Gastroesophageal sphincter (tissue), 4 donors: ENCODE results near the gene ZSCAN31. TPM values are rescaled to one million over a fixed set of nuclear protein-coding genes. Genes with fewer than 3 reads are reported as not detected.

Experiments used
- ATAC-seq: fragments of 150-250 bp; one replicate; pipeline ENCODE4 v1.9.1; 2016; ENCODE audit warnings: mild to moderate bottlenecking, moderate library complexity
- H3K27ac ChIP-seq, 4 donors: fragments of 200-600 bp; sonication (generic) in 3 of 4; 1 replicate in 3 of 4; 2 replicates in 1 of 4; pipeline ENCODE4 v1.5.1; 2016 to 2019
- H3K27me3 ChIP-seq: fragments of 200-600 bp; sonication (generic); one replicate; pipeline ENCODE4 v1.5.1; 2019
- H3K36me3 ChIP-seq, 2 donors: fragments of 200-600 bp; sonication (generic); one replicate each; pipeline ENCODE4 v1.5.1; 2019; ENCODE audit warnings: control low read depth in 1 of 2
- H3K4me1 ChIP-seq, 3 donors: fragments of 200-600 bp; sonication (generic); 1 replicate in 2 of 3; 2 replicates in 1 of 3; pipeline ENCODE4 v1.5.1; 2016 to 2019; ENCODE audit warnings: control low read depth in 2 of 3
- H3K4me3 ChIP-seq, 2 donors: fragments of 200-600 bp; sonication (generic); one replicate each; pipeline ENCODE4 v1.5.1; 2019; ENCODE audit warnings: mild to moderate bottlenecking in 1 of 2, moderate library complexity in 1 of 2
- H3K9me3 ChIP-seq, 3 donors: fragments of 200-600 bp; sonication (generic); one replicate each; pipeline ENCODE4 v1.5.1; 2017 to 2019; ENCODE audit warnings: control low read depth in 2 of 3
- CTCF ChIP-seq, 4 experiments: fragments of 200-600 bp in 2 of 4; fragments of 450-650 bp in 2 of 4; sonication (generic) in 1 of 4; IDR thresholded peaks; one replicate each; pipeline ENCODE4 v1.5.1; 2017 to 2019; ENCODE audit warnings: antibody characterized with exemption in 4 of 4, mild to moderate bottlenecking in 2 of 4, moderate library complexity in 2 of 4
- EP300 ChIP-seq: sonication (generic); formaldehyde crosslinking; IDR thresholded peaks from one replicate; pipeline ENCODE4 v1.6.1; 2017; ENCODE audit warnings: antibody characterized with exemption, mild to moderate bottlenecking
- POLR2A ChIP-seq, 2 donors: fragments of 450-650 bp; IDR thresholded peaks; one replicate each; pipeline ENCODE4 v1.6.1; 2017; ENCODE audit warnings: antibody characterized with exemption in 2 of 2, mild to moderate bottlenecking in 2 of 2, moderate library complexity in 1 of 2
- POLR2AphosphoS5 ChIP-seq: sonication (generic); formaldehyde crosslinking; IDR thresholded peaks from one replicate; pipeline ENCODE4 v1.6.1; 2017; ENCODE audit warnings: antibody characterized with exemption
- WGBS, 2 donors: methylation state at CpG; one replicate each; pipeline ENCODE4 v1.1.5; 2018; ENCODE audit warnings: low coverage in 1 of 2; 5-methylcytosine and 5-hydroxymethylcytosine counted together
- small RNA-seq, 4 donors: library from RNA; depleted of rRNA; stranded (forward); fragments of <200 nt; gene quantifications; one replicate each; pipeline ENCODE3, GENCODE V24; 2016
- total RNA-seq, 4 donors: library from RNA; depleted of rRNA; stranded (reverse); fragments of >200 nt; gene quantifications; one replicate each; pipeline ENCODE4 v1.1.0, GENCODE V29; 2016

The ZSCAN31 gene
- total RNA-seq, 4 donors from 2014 or later: 14.9 to 32.0 (median 24.8) TPM

DNA sequence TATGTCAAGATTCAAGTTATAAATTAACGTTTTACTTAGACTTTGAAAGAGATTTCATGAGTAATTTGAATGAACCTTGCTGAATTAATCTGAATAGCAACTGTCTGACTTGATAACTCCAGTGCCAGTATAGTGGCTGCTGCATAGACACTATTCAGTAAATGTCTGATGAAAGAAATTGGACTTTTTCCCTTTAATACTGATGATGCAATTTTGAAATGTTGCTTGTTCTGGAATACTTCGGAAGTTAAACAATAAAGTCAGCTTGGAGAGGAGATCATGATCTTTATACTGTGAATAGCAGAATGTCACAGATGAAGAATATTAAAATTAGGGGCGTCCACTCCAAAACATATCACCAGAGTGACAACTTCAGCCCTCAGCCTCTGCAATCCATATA lies 58.2 kb downstream of the ZSCAN31 start:
- Histone ChIP-seq H3K27ac (no peak overlapping the region), H3K4me1 (peaks cover 0 to 19% (median 2%) of the 10 kb centered on the region in 3 donors), H3K9me3 (no peaks in the 10 kb centered on the region), H3K4me3 (no peak overlapping the region), H3K36me3 (peaks cover 4 to 49% of the 10 kb centered on the region in 2 donors), H3K27me3 (no peaks in the 10 kb centered on the region)
- WGBS, 2 donors: 51 to 78% methylated on average over 3 of the region's 3 CpGs
- no peak for ATAC-seq
- TF ChIP-seq EP300 (no peak), POLR2A (IDR thresholded peaks at IDR 0.05) (no peak), POLR2AphosphoS5 (no peak), CTCF (IDR thresholded peaks at IDR 0.05) (no peak)

- no peak for ATAC-seq
- Histone ChIP-seq H3K4me1 (no peaks in the 10 kb centered on the region), H3K27ac (no peak overlapping the region), H3K27me3 (no peaks in the 10 kb centered on the region), H3K36me3 (peaks cover 4 to 61% of the 10 kb centered on the region in 2 donors), H3K4me3 (no peak overlapping the region), H3K9me3 (no peaks in the 10 kb centered on the region)
- TF ChIP-seq POLR2AphosphoS5 (no peak), CTCF (IDR thresholded peaks at IDR 0.05) (no peak), EP300 (no peak), POLR2A (IDR thresholded peaks at IDR 0.05) (no peak)
Observed at GRCh38 chr6:28274888-28275287, 61.1 kb downstream of the ZSCAN31 start.

Small RNA genes lying within 50 kb of the gene (small RNA-seq; reads per million reads assigned to genes)
- gene AL021997.1 (0 reads per million in 4 donors), gene AL021997.2 (0 reads per million in 4 donors)

Other genes with a start within 250 kb of the ZSCAN31 start
- gene ZSCAN16, start 211.5 kb downstream of the ZSCAN31 start, total RNA-seq: 1 to 10 TPM; 4.4 to 7.1 (median 5.0) TPM
- gene ZKSCAN8, start 194.3 kb downstream of the ZSCAN31 start, total RNA-seq: 10 to 100 TPM; 22.0 to 32.7 (median 29.6) TPM
- gene ZSCAN9, start 110.9 kb downstream of the ZSCAN31 start, total RNA-seq: 10 to 100 TPM; 11.4 to 17.1 (median 12.9) TPM
- 1 to 10 TPM; 3.2 to 6.4 (median 5.0) TPM for gene ZKSCAN4, start 83.9 kb downstream of the ZSCAN31 start, total RNA-seq
- 1 to 10 TPM; 3.1 to 6.6 (median 4.4) TPM for gene NKAPL, start 76.9 kb downstream of the ZSCAN31 start, total RNA-seq
- gene ZSCAN26, start 69.0 kb downstream of the ZSCAN31 start, total RNA-seq: 10 to 100 TPM; 17.9 to 27.1 (median 24.5) TPM
- gene PGBD1, start 54.6 kb downstream of the ZSCAN31 start, total RNA-seq: 1 to 10 TPM; 6.5 to 7.7 (median 7.2) TPM
- 1 to 10 TPM; 4.4 to 9.8 (median 6.9) TPM for gene ZKSCAN3, start 13.8 kb upstream of the ZSCAN31 start, total RNA-seq
- gene ZSCAN12, start 63.6 kb upstream of the ZSCAN31 start, total RNA-seq: 1 to 10 TPM; 5.6 to 8.6 (median 6.0) TPM
- 1 to 10 TPM; 2.6 to 8.1 (median 2.8) TPM for gene ZSCAN23, start 107.3 kb upstream of the ZSCAN31 start, total RNA-seq
- gene GPX6, start 179.6 kb upstream of the ZSCAN31 start, total RNA-seq: not detected
- not detected for gene GPX5, start 189.7 kb upstream of the ZSCAN31 start, total RNA-seq